B cell (primary cell): ENCODE data around the gene FAM168A. TPM values are rescaled to one million over a fixed set of nuclear protein-coding genes. Genes with fewer than 3 reads are reported as not detected.

Experiments used
- ATAC-seq: fragments of 200-7000 bp; cut with Tn5 transposase; one replicate; pipeline ENCODE4 v1.10.0; 2021; ENCODE audit warnings: low read depth, mild to moderate bottlenecking, moderate number of reproducible peaks, moderate library complexity
- CTCF ChIA-PET: fragments of 350-600 bp; sonication (Branson Sonifier 250); formaldehyde crosslinking; loops from one replicate; lab custom pipeline; 2021; ENCODE audit warnings: antibody characterized with exemption, inconsistent platforms; lab: Charles Lee
- POLR2A ChIA-PET: fragments of 350-600 bp; sonication (Branson Sonifier 250); formaldehyde crosslinking; loops from one replicate; lab custom pipeline; 2021; ENCODE audit warnings: antibody characterized with exemption; lab: Charles Lee
- DNase-seq: peaks from one replicate; pipeline ENCODE4 v3.0.0; 2013
- H2AFZ ChIP-seq: 2 replicates; pipeline ENCODE4 v1.6.1; 2012; ENCODE audit warnings: mild to moderate bottlenecking, low read depth, low read length; ENCODE audit not compliant: insufficient read depth, poor library complexity, severe bottlenecking
- H3K27ac ChIP-seq, 2 donors: 1 replicate in 1 of 2; 2 replicates in 1 of 2; pipeline ENCODE4 v1.5.1; 2012 to 2013; ENCODE audit warnings: low read length in 2 of 2, mild to moderate bottlenecking in 2 of 2, moderate library complexity in 1 of 2
- H3K27me3 ChIP-seq, 4 experiments: fragments of 200-600 bp in 1 of 4; sonication (generic) in 1 of 4; replicated peaks in 1 of 4; 1 replicate in 2 of 4; 2 replicates in 2 of 4; pipeline versions ENCODE4 v1.6.1 to v1.7.0; 2013 to 2016; ENCODE audit warnings: low read length in 3 of 4, mild to moderate bottlenecking in 2 of 4, mixed read lengths in 1 of 4, moderate library complexity in 1 of 4; ENCODE audit not compliant: insufficient read depth in 4 of 4, control insufficient read depth in 3 of 4; ENCODE audit errors: control extremely low read depth in 1 of 4
- H3K36me3 ChIP-seq, 2 experiments: replicated peaks in 1 of 2; 1 replicate in 1 of 2; 2 replicates in 1 of 2; pipeline versions ENCODE4 v1.6.1 to v1.7.1; 2013; ENCODE audit warnings: low read length in 1 of 2; ENCODE audit not compliant: insufficient read depth in 2 of 2, control insufficient read depth in 1 of 2; ENCODE audit errors: control extremely low read depth in 1 of 2, extremely low read depth in 1 of 2
- H3K4me1 ChIP-seq, 2 donors: fragments of 200-600 bp in 1 of 2; sonication (generic) in 1 of 2; 1 replicate in 1 of 2; 2 replicates in 1 of 2; pipeline versions ENCODE4 v1.5.1 to v1.6.1; 2013 to 2017; ENCODE audit warnings: low read length in 2 of 2; ENCODE audit not compliant: control insufficient read depth in 2 of 2, insufficient read depth in 2 of 2
- H3K4me2 ChIP-seq: replicated peaks from 2 replicates; pipeline ENCODE3; 2012; ENCODE audit warnings: mild to moderate bottlenecking, low read depth, low read length; ENCODE audit not compliant: poor library complexity, severe bottlenecking
- H3K4me3 ChIP-seq, 5 experiments: fragments of 200-600 bp in 1 of 5; sonication (generic) in 1 of 5; 1 replicate in 3 of 5; 2 replicates in 2 of 5; pipeline versions ENCODE4 v1.5.1 to v1.7.0; 2011 to 2016; ENCODE audit warnings: low read length in 4 of 5, mild to moderate bottlenecking in 4 of 5, low read depth in 2 of 5, control low read depth in 1 of 5, moderate library complexity in 1 of 5; ENCODE audit not compliant: insufficient read depth in 1 of 5; ENCODE audit errors: control extremely low read depth in 1 of 5, extremely low read depth in 1 of 5
- H3K79me2 ChIP-seq: fragments of 200-600 bp; sonication (generic); one replicate; pipeline ENCODE4 v1.6.0; 2016; ENCODE audit warnings: low read length; ENCODE audit not compliant: control insufficient read depth, insufficient read depth
- H3K9ac ChIP-seq: fragments of 200-600 bp; sonication (generic); 2 replicates; pipeline ENCODE4 v1.6.1; 2017; ENCODE audit warnings: mild to moderate bottlenecking, low read length, moderate library complexity
- H3K9me3 ChIP-seq, 3 donors: one replicate each; pipeline versions ENCODE4 v1.6.1 to v1.7.1; 2013; ENCODE audit warnings: low read length in 2 of 3; ENCODE audit not compliant: control insufficient read depth in 2 of 3, insufficient read depth in 1 of 3; ENCODE audit errors: control extremely low read depth in 1 of 3
- H4K20me1 ChIP-seq: 2 replicates; pipeline ENCODE4 v1.6.0; 2012; ENCODE audit warnings: mild to moderate bottlenecking, low read length; ENCODE audit not compliant: insufficient read depth, control insufficient read depth, poor library complexity, severe bottlenecking
- H3K27ac Mint-ChIP-seq: one replicate; pipeline ENCODE4 v1.8.0; 2021; ENCODE audit warnings: mixed read lengths
- H3K27me3 Mint-ChIP-seq: one replicate; pipeline ENCODE4 v1.8.0; 2021; ENCODE audit warnings: mixed read lengths
- H3K4me1 Mint-ChIP-seq: one replicate; pipeline ENCODE4 v1.8.0; 2021; ENCODE audit warnings: mixed read lengths
- H3K4me3 Mint-ChIP-seq: one replicate; pipeline ENCODE4 v1.8.0; 2021; ENCODE audit warnings: mixed read lengths
- H3K9me3 Mint-ChIP-seq: one replicate; pipeline ENCODE4 v1.8.0; 2022; ENCODE audit warnings: mixed read lengths; ENCODE audit not compliant: insufficient read depth
- CTCF ChIP-seq: fragments of 200-600 bp; IDR thresholded peaks from one replicate; pipeline ENCODE4 v1.8.0; 2022; ENCODE audit warnings: antibody characterized with exemption, mild to moderate bottlenecking
- EZH2 ChIP-seq: IDR thresholded peaks from 2 replicates; pipeline ENCODE4 v1.6.1; 2012; ENCODE audit warnings: borderline replicate concordance, low read depth, mild to moderate bottlenecking, moderate library complexity, low read length; ENCODE audit not compliant: insufficient read depth, poor library complexity, severe bottlenecking
- WGBS: methylation state at CpG from one replicate; pipeline ENCODE4 v1.1.5; 2013; ENCODE audit warnings: missing lambda C conversion rate; ENCODE audit not compliant: insufficient coverage; 5-methylcytosine and 5-hydroxymethylcytosine counted together
- intact Hi-C: fragments of 100-400 bp; cut with micrococcal nuclease; formaldehyde crosslinking; loops from one replicate; pipeline ENCODE4 v1.10.0; 2022
- polyA plus RNA-seq: library from polyadenylated mRNA; depleted of rRNA; stranded (reverse); fragments of >200 nt; gene quantifications from 2 replicates; pipeline ENCODE4 v1.2.3, GENCODE V29; 2012
- total RNA-seq, 2 donors: library from RNA; stranded (reverse); fragments of 120-200 nt in 1 of 2; gene quantifications; 1 replicate in 1 of 2; 2 replicates in 1 of 2; pipeline versions ENCODE4 v1.2.3 to v1.2.4, GENCODE V29; 2013 to 2022

Gene FAM168A
- total and polyA plus RNA-seq, 2 donors (not counting 1 experiment from before 2014, with no cell fraction given): 11.0 to 26.8 TPM

GRCh38 chr11:73396251-73396930, 201.5 kb downstream of the FAM168A start:
- no peak overlapping the region for H3K27ac Mint-ChIP-seq
- Histone ChIP-seq H3K36me3 (peaks cover 0 to 80% of the 10 kb centered on the region in 2 experiments), H3K4me2 (no peak overlapping the region), H3K27ac (no peak overlapping the region), H3K79me2 (peaks cover 25% of the 10 kb centered on the region), H3K27me3 (no peaks in the 10 kb centered on the region), H3K4me3 (no peak overlapping the region), H3K9ac (no peak overlapping the region), H3K9me3 (no peaks in the 10 kb centered on the region), H4K20me1 (peaks cover 48% of the 10 kb centered on the region), H2AFZ (no peak overlapping the region), H3K4me1 (peaks cover 3 to 13% of the 10 kb centered on the region in 2 donors)
- ChIA-PET POLR2A (no interaction called here), CTCF (interaction anchor here (1.3 to 9.4 kb wide), 7 partner anchors 22 to 265 kb away, joined by 4 to 102 read pairs (median 6); no protein-coding TSS in a partner anchor)
- WGBS: 93% methylated on average over 5 of the region's 6 CpGs
- DNase-seq (peak; percentile 16), ATAC-seq (no peak)
- no peaks in the 10 kb centered on the region for H3K9me3 Mint-ChIP-seq
- H3K4me1 Mint-ChIP-seq: peaks cover 15% of the 10 kb centered on the region
- no peaks in the 10 kb centered on the region for H3K27me3 Mint-ChIP-seq
- H3K4me3 Mint-ChIP-seq: no peak overlapping the region
- TF ChIP-seq CTCF: no peak
- TF ChIP-seq EZH2: no peak
- intact Hi-C loops: no loop called here
